Ovary (tissue), 9 donors: ENCODE data around the gene PRKCD. TPM values are rescaled to one million over a fixed set of nuclear protein-coding genes. Genes with fewer than 3 reads are reported as not detected.

ENCODE experiments used
- DNase-seq, 5 donors: peaks; one replicate each; pipeline ENCODE4 v3.0.0-alpha.2; 2019 to 2020
- H3K27ac ChIP-seq, 2 donors: fragments of 200-600 bp; one replicate each; pipeline versions ENCODE4 v1.5.1 to v1.8.0; 2019 to 2022
- H3K27me3 ChIP-seq: fragments of 200-600 bp; one replicate; pipeline ENCODE4 v1.8.0; 2022
- H3K36me3 ChIP-seq: fragments of 200-600 bp; sonication (generic); one replicate; pipeline ENCODE4 v1.5.1; 2019
- H3K4me1 ChIP-seq: one replicate; pipeline ENCODE4 v1.8.1; 2013; ENCODE audit warnings: mild to moderate bottlenecking, moderate library complexity; ENCODE audit not compliant: insufficient read depth
- H3K4me3 ChIP-seq: fragments of 200-600 bp; sonication (generic); one replicate; pipeline ENCODE4 v1.5.1; 2017
- H3K9me3 ChIP-seq, 2 donors: fragments of 200-600 bp in 1 of 2; sonication (generic) in 1 of 2; one replicate each; pipeline versions ENCODE4 v1.5.1 to v1.8.1; 2013 to 2019; ENCODE audit warnings: mild to moderate bottlenecking in 1 of 2, moderate library complexity in 1 of 2
- CTCF ChIP-seq, 3 donors: fragments of 450-650 bp in 2 of 3; fragments of 200-600 bp in 1 of 3; IDR thresholded peaks; one replicate each; pipeline versions ENCODE4 v1.5.1 to v1.8.0; 2016 to 2022; ENCODE audit warnings: antibody characterized with exemption in 3 of 3, mild to moderate bottlenecking in 1 of 3
- EP300 ChIP-seq: sonication (generic); formaldehyde crosslinking; IDR thresholded peaks from one replicate; pipeline ENCODE4 v1.6.1; 2017; ENCODE audit warnings: antibody characterized with exemption
- POLR2A ChIP-seq: fragments of 450-650 bp; IDR thresholded peaks from one replicate; pipeline ENCODE4 v1.6.1; 2017; ENCODE audit warnings: antibody characterized with exemption, mild to moderate bottlenecking, moderate library complexity
- WGBS, 3 donors: extraction: QIAGEN DNeasy Blood & Tissue Kit in 1 of 3; methylation state at CpG; one replicate each; pipeline versions ENCODE4 v1.1.5 to v1.1.7; 2013 to 2017; 5-methylcytosine and 5-hydroxymethylcytosine counted together
- intact Hi-C, 4 donors: fragments of 100-400 bp; cut with DNase I; formaldehyde crosslinking; loops; one replicate each; pipeline versions ENCODE4 v1.11.0 to v1.15.1; 2022 to 2023
- polyA plus RNA-seq, 2 donors: library from polyadenylated mRNA; stranded (reverse); fragments of 200-250 nt in 1 of 2; fragments of 350-450 nt in 1 of 2; fragmentation: Illumina TruSeq in 1 of 2; extraction: RNeasy Lipid Tissue Mini Kit (QIAGEN cat#74804) in 1 of 2; gene quantifications; one replicate each; pipeline ENCODE4 v1.2.3, GENCODE V29; 2013 to 2014
- total RNA-seq, 7 donors: library from RNA; depleted of rRNA in 2 of 7; stranded (reverse); fragments of >200 nt in 2 of 7; fragmentation: NEBNext Ultra II Directional in 3 of 7; extraction: Animal tissue kit (Norgen Biotek cat#: 25700) in 3 of 7; gene quantifications; one replicate each; pipeline versions ENCODE4 v1.1.0 to v1.2.4, GENCODE V29; 2016 to 2023
- donor health status: DM: no; HTN: no; CAD: no; lungs with moderate emphysema.
- donor health status: DM: no; HTN: no; CAD: no.
- donor health status: Bipolar disorder and iron deficiency.
- donor health status: DM: yes; HTN: yes; CAD: no.
- donor health status: DM: no; HTN: no; CAD: no.
- donor health status: DM: yes; HTN: yes; CAD: no.

Gene PRKCD
- total and polyA plus RNA-seq, 9 donors: 6.6 to 22.2 (median 15.2) TPM

GRCh38 chr3:53234130-53234840 lies 73.3 kb downstream of the PRKCD start:
- 79 to 83% (median 82%) methylated on average over 15 of the region's 15 CpGs for WGBS, 3 donors
- TF ChIP-seq POLR2A (no peak), CTCF (IDR thresholded peaks at IDR 0.05) (no peak), EP300 (no peak)
- Histone ChIP-seq H3K4me3 (no peak overlapping the region), H3K9me3 (no peaks in the 10 kb centered on the region), H3K4me1 (peaks cover 8% of the 10 kb centered on the region), H3K27ac (no peak overlapping the region), H3K27me3 (no peaks in the 10 kb centered on the region), H3K36me3 (no peaks in the 10 kb centered on the region)
- intact Hi-C loops: no loop called here
- DNase-seq: no peak

GRCh38 chr3:53234841-53235232 lies 73.8 kb downstream of the PRKCD start:
- Histone ChIP-seq H3K9me3 (no peaks in the 10 kb centered on the region), H3K36me3 (no peaks in the 10 kb centered on the region), H3K27me3 (no peaks in the 10 kb centered on the region), H3K4me3 (no peak overlapping the region), H3K4me1 (peaks cover 8% of the 10 kb centered on the region), H3K27ac (no peak overlapping the region)
- peak in 1 of 5 donors; percentile 2 for DNase-seq
- TF ChIP-seq CTCF (IDR thresholded peaks at IDR 0.05) (no peak), EP300 (no peak), POLR2A (no peak)
- 89 to 93% (median 91%) methylated on average over 10 of the region's 10 CpGs for WGBS, 3 donors
- intact Hi-C loops: no loop called here

- 67 to 75% (median 72%) methylated on average over 6 of the region's 6 CpGs for WGBS, 3 donors
- TF ChIP-seq EP300: no peak
- TF ChIP-seq CTCF (IDR thresholded peaks at IDR 0.05): no peak
- TF ChIP-seq POLR2A: no peak
- DNase-seq: no peak
- Histone ChIP-seq H3K36me3 (no peaks in the 10 kb centered on the region), H3K27ac (no peak overlapping the region), H3K9me3 (no peaks in the 10 kb centered on the region), H3K4me1 (peaks cover 8% of the 10 kb centered on the region), H3K4me3 (no peak overlapping the region), H3K27me3 (no peaks in the 10 kb centered on the region)
- intact Hi-C loops: no loop called here
Observed at GRCh38 chr3:53235545-53235944, 74.5 kb downstream of the PRKCD start.

- Histone ChIP-seq H3K36me3 (no peaks in the 10 kb centered on the region), H3K4me1 (peaks cover 8% of the 10 kb centered on the region), H3K27me3 (no peaks in the 10 kb centered on the region), H3K27ac (peak overlapping the region; percentile 2 to 29), H3K9me3 (no peaks in the 10 kb centered on the region), H3K4me3 (no peak overlapping the region)
- intact Hi-C loops: no loop called here
- TF ChIP-seq POLR2A (no peak), CTCF (IDR thresholded peaks at IDR 0.05) (no peak), EP300 (no peak)
- WGBS, 3 donors: 55 to 79% (median 64%) methylated on average over 6 to 9 of the region's 9 CpGs
- peak; percentile 60 to 69 (median 67) for DNase-seq
Observed at GRCh38 chr3:53236112-53236841, 75.3 kb downstream of the PRKCD start.
